ENCODE measurements around the gene RNF220.
A peak's percentile ranks its signal among the peaks of the same experiment; 100 is the strongest.

Gene RNF220

DNA sequence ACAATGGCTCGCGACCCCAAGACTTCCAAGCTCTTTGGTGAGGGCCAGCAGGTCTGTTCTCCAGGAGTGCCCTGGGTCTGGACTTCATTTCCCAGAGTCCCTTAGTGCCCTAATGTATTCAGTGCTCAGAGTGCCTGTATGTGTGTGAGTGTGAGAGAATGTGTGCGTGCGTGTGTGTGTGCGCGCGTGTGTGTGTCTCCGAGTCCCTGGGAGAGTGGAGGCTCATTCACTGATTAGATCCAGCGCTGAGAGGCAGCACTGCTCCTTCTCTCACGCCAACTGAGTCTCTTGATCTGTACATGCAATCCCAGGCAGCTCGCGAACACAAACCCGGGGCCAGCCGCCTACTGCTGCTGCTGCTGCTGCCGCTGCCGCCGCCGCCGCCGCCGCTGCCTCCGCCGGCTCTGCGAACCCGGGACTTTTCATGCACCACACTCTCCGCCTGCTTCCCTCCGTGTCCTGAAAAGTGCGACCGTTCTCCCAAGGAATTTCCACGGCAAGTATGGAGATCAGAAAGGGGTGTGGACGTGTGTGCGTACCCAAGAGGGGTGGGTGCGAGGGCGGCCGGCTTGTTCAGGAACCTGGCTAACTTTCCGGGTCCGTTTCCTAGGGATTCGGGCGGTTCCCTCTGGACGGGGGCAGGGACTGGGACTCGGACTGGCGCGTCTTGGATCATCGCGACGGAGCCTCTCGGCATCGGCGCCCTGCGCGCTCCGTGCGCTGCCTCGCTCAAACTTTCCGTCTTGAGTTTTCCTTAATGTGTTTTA, at the start of gene RNF220:
RNF220 (plus strand) TSS at position 225 of the 767 bp plus-strand sequence.
- peak in 1 of 3 experiments; percentile 26 for DNase-seq (ENCODE audit: low read depth in 3 of 3)

DNA sequence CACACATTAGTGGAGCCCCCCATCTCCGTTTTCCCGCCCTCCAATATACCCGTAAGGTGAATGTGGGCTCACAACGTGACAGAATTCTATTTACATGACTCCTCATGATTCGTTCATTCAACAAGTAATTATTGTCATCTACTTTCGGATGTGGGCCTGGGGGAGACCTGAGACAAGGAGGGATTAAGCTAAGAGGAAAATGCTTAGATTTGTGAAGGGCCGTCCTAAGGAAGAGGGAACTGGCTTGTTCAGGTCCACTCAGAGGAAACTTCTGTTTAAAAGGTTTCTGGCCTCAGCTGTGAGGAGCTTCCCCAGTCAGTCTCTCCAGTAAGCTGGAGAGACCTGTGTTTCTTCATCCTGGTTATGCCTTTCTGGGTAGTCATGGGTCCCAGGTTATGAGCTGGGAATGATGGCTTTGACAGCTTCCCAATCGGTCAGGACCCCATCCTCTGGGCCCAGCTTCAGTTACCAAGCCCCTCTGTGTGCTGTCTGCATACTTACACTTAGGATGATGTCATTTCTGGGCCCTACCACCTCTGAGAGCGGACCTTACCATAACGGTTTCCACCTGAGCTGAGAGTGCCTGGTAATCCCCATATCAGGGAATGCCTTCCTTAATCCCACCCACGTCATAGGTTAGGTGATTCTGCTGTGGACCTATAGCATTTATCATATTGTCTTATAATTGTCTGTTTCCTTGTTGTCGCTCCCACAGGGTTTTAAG, 49.3 kb upstream of the RNF220 start:
- no peak for DNase-seq (ENCODE audit: low read depth in 3 of 3)

DNA sequence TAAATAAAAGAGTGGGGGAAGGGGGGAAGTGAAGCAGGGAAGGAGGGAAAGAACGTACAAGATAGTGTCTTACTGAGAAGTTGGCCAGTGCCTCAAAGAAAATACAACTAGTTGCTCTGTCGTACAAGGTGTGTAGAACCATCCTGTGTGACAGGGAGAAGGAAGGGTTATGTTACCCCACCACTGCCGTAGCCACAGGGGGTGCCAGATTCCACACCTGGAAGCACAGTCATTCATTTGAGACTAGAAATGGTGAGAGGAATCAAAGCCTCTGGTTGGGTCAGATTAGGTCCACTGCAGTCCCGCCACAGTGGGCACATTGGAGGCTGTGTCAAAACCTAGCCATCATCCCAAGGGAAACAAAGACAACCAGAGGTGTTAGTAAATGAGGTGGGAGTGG, 47.3 kb upstream of the RNF220 start:
- DNase-seq (ENCODE audit: low read depth in 3 of 3): no peak

DNA sequence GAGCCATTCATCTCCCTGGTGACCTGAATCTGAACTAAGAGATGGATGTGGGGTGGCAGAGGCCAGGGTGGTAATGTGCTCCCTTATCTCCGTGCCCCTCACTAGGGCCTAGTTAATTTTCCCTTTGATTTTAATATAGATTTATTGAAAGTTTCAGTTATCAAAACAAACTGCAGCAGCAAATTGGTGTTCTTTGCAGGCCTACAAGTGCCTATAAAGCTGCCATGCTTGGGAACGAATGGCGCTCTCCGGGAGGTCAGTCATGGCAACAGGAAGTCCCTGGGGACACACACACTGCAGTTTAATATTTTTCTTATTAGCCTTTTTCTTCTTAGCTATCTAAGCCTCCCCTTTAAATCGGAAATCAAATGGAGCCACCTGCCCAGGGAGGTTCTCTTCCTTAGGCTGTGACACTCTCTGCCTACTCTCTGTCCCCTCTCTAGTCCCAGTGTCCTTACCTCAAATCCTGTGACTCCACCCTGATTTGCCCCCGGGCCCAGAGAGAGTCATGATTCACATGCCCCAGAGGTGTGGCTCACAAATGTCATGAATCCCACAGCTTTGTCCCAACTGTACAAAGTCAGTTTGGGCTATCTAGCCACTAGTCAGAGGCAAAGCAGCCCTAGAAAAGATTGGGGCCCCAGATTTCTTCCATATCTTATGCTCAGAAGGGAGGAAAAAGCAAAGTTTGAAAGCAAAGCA, 45.7 kb upstream of the RNF220 start:
- DNase-seq (ENCODE audit: low read depth in 3 of 3): no peak

DNA sequence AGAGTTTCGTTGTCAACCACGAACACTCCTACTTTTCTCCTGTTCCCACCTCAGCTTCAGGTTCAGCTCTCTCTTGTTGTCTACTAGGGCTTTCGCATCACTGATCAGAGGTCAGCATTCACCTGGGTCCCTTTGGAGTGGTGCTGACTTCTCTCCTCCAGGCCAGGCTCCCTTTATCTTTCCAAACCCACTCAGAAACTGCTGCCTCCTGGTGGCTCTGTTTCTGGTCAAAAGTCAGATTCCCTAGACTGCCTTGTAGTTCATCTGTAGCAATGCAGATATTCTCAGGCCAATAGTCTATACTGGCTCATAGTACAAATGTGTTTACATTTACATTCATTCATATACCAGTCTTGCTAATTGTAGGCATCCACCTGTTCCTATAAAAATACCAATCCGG, 43.6 kb upstream of the RNF220 start:
- no peak for DNase-seq (ENCODE audit: low read depth in 3 of 3)

DNA sequence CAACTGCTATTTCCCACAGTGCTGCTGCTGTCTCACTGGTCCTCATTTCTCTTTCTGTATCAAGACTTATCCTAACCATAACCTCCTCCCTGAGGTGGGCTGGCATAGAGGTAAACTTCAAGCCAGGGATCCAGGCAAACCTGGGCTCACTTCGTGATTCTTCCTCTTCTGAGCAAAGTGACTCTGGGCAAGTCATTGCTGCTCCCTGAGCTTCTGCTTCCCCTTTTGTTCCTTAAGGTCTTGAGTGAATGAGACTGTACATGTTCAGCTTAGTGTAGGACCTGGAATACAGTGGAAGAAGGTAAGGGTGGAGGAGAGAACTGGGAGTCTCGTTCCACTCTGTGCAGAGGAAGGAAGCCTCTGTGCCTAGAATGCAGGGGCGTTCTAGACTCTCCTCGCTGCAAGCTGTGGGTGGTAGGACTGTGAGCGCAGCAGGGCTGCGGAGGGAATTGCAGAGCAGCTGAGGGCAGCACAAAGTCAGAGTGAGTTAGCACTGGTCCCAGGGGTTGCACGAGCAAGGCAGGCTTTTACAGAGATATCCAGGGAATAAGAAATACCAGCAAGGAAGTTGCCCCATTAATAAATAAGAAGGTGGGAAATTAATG, 38.6 kb upstream of the RNF220 start:
- no peak for DNase-seq (ENCODE audit: low read depth in 3 of 3)

DNA sequence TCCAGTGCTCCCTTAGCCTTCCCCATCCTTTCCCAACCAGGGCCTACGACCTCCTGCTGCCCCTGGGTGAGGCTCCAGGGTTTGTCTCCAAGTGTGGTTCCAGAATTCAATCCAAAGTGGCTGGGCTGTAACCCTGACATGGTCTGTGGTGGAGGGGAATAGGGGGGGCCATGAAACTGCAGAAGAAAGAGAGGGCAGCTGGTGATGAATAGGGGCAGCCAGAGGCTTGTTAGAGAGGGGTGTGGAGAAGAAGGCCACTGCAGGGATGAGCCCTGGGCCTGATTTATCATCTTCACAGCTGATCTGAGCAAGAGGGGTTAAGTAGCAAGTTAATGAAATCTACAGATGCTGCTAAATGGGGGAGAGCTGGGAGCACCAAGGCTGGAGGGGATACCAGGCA, 37.1 kb upstream of the RNF220 start:
- DNase-seq (ENCODE audit: low read depth in 3 of 3): no peak

DNA sequence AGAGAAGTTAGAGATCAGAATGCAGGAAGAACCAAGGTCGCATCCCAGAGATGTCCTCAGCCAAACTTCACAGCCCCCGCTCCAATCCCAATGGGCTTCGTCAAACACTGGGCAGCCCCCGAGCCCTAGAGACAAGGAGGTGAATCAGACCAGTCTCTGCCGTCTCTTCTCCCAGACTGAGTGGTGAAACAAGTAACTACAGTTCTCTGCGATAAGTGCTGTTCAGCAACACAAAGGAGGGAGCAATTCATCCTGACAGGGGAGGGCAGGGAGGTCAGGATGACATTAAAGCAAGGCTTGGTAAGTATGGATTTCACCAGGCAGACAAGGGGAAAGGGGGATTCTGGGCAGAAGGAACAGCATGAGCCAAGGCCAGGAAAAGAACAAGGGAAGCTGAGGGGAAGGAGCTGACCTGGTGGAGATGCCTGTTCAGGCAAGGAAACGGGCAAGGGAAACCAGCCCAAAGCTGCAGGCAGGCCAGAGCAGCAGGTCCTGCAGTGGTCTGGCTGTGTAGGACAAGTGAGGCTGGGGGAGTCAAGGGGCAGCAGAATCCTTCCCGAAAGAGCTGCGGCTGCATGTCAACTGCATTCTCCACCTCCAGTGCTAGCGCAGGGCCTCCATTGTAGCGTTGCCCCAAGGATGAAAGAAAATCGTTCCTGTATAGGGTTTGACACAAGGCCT, 36.4 kb upstream of the RNF220 start:
- no peak for DNase-seq (ENCODE audit: low read depth in 3 of 3)

DNA sequence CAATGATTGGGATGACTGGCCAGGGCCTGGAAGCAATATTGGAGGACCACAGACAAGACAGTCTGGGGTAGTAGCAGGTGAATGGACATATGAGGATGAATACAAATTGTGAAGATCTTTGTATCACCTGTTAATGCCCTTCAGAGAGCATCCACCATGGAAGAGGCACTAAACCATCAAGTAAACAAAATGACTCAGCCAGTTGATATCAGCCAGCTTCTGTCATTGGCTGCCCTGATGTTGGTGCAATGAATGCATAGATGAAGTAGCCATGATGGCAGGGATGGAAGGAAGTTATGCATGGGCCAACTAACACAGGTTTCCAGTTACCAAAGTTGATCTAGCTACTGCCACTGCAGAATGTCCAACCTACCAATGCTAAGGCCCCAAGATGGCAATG, 33.8 kb upstream of the RNF220 start:
- no peak for DNase-seq (ENCODE audit: low read depth in 3 of 3)

DNA sequence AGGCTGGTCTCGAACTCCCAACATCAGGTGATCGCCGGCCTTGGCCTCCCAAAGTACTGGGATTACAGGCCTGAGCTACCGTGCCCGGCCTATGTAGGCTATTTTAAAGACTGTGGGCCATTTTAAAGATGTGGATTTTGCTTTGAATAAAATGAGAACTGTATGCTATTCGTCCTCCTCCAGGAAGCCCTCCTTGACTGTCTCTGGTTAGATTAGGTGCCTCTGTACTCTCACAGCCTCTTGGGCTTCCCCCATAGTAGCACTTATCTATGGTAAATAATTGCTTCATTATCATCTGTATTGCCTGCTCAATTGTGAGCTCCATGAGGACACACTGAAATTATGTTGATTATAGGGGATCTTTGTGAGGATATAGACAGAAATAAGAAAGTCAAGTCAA, 29.5 kb upstream of the RNF220 start:
- DNase-seq (ENCODE audit: low read depth in 3 of 3): no peak

DNA sequence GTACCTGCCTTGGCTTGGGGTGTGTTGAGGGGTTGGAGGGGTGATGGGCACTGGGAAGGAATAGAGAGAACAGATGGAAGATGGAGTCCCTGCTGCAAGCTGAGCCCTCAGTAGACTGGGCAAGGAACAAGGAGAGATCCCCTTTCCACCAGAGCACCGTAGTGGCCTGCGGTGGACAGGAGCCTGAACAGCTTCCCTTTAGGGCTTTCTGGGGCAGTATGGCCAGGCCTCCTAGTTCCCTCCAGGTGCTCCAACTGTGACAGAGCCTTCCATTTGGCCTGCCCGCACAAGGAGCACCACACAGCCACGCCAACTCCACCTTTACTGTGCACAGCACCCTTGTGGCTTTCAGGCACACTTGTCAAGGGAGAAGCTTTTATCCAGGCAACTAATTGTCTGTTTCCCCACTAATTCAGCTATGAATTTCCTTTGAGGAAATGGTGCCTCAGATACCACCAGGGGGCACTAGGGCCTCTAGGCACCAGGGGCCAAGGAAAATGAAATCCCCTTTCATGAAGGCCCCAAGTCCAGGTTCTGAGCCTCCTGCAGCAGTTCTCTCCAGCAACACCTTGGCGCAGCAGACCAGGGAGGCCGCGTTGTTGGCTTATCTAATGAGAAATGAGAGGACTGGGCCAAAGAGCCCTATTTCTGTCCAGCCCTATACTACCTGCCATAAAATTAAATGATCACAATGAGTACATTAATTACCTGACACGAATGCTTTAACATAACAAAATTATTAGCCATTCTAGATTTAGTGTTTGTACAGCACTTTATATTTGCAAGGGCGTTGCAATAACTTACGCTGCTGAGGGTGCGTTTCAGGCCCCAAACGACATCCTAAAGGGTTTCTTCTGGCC, 26.9 kb upstream of the RNF220 start:
- DNase-seq (ENCODE audit: low read depth in 3 of 3): peak in 1 of 3 experiments; percentile 28

DNA sequence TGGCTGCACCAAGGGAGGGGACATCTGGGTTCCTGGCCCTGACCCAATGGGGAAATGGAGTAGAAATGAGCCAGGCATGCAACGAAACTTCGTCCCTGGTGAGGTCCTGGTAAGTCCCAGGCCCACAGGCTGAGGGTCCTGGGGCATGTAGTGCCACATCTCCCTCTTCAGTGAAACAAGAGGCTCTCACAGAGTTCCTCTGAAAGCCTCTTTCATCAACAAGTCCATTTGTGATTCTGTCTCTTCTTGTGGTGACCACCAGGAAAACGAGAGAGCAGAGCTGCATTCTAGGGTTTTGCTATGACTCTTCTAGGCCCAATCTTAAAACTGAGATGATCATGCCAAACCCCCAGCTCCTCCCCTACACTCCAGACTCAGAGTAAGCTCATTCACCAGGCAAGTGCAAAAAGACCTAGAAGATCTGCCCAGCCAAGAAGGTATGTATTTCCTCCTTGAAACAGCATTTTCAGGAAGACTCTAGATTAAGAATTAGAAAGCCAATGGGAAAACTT, 24.3 kb upstream of the RNF220 start:
- no peak for DNase-seq (ENCODE audit: low read depth in 3 of 3)

DNA sequence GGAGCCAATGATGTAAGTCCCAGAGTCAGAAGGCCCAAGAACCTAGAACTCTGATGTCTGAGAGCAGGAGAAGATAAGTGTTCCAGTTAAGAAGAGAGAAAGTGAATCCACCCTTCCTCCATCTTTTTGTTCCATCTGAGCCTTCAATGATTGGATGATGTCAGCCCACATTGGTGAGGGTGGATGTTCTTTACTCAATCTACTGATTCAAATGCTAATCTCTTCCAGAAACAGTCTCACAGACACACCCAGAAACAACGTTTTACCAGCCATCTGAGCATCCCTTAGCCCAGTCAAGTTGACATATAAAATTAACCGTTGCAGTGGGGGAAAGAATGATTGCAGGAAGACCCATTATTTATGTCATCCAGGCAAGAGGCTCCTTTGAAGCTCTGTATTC, 16.5 kb upstream of the RNF220 start:
- DNase-seq (ENCODE audit: low read depth in 3 of 3): no peak

DNA sequence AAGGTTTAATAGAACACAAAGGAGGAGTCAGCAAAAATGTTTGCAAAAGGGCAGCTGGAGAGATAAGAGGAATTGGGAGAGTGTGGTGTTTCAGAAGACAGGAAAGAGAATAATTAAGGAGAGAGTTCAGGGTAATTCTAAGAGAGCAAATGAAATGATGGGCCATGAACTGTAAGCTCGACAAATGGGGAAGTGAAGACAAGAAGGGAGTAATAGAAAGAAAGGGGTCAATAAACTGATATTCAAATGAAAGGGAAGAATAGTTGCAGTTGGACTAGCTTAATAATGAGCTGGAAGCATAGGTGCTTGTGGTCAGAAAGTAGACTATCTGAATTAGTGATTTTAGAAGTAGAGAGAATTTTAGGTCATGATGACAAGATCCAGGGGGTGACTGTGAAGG, 15.6 kb upstream of the RNF220 start:
- DNase-seq (ENCODE audit: low read depth in 3 of 3): no peak

DNA sequence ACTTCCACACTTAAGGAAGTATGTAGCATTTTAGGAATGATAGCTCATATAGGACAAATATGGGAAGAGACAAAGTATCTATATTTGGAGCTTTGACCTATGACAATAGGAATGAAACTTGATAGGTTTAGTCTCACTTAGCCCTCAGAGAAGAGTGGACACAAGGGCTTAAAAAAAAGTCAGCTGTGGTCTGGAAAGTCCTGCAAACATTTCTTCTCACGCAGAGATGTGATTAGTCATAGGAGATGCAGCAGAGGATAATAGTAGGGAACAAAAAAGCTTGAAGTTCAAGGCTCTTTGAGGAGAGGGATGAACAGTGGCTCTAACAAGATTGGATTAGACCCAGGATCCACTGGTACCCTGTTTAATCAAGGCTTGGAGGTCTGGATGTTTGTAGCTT, 14.8 kb upstream of the RNF220 start:
- no peak for DNase-seq (ENCODE audit: low read depth in 3 of 3)

DNA sequence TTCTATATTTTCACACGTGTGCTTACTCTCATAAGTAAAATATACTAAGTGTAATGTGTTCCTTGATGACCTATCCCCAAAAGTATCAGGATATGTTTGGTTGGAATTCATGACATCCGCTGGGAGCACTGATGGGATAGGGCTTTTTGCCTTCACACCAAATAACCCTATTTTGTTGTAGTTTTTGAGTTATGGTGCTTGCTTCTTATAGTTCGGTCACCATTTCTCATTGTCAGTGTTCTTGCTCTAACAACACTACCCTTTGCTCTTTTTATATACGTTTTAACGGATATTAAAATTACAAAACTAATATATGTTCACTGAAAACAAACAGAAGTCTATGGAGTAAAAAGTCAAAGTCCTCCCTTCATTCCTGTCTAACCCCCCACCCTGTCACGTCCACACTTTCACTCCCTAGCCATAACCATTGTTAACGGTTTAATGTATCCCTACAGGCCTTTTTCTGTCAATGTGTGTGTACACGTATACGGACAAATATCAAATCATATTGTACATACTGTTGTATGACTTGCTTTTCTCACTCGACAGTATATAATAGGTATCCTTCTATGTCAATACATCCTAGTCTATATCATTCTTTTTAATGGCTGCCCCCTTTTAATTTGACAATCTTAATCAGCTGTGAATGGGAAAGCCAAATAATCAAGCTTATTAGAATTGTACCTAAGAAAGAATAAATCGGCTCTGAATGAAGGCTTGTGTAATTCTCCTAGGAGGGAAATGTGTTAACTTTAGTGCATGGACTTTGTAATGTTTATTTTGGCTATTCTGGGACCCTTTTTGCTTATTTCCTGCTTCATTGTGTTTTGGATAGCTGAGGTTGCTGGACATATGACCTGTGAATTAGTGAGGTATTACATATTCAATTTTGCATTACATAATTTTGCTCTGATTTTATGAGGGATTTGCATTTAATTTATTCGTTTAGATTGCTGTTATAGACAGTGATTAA, 3.5 kb upstream of the RNF220 start:
- no peak for DNase-seq (ENCODE audit: low read depth in 3 of 3)

DNA sequence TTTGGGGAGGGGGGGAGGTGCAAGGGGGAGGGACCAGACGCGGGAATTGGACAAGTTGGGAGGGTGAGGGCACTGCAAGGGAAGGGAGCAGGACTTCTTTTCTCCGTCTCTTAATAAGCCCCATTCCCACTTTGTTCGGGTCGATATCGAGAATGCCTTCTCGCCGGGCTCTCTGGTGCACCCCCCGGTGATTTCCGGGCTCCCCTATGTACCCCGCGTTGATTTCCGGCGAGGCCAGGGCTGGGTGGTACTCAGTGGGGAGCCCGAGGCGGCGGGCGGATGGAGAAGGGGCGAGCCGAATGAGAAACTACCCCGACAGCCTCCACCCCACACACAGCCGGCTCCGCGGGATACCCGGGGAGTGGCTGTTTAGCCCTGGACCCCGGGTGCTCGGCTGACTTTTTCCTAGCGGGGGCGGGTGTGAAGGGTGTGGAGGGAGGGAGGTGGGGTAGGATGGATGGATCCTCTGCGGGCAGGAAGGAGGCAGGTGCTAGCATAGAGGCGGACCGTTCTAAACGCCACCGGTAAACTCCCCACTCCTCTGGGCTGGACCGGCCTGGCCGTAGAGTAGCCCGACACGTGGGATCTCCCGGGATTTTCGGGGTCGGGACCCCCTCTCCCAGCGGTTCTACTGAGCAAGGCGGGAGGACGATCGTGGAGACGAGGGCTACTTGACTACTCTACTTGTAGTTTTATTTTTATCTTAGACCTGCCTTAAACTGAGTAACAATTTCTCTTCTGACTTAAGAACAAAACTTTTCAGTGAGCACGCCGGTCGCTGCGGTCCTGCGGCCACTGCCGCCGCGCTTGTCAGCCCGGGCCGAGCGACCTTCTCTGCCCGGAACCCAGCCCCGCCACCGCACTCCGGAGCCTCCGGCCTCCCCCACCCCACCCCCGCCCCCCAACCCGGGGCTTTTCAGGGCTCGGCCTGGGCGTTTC, 1.0 kb downstream of the RNF220 start:
- DNase-seq (ENCODE audit: low read depth in 3 of 3): peak in 1 of 3 experiments; percentile 13

DNA sequence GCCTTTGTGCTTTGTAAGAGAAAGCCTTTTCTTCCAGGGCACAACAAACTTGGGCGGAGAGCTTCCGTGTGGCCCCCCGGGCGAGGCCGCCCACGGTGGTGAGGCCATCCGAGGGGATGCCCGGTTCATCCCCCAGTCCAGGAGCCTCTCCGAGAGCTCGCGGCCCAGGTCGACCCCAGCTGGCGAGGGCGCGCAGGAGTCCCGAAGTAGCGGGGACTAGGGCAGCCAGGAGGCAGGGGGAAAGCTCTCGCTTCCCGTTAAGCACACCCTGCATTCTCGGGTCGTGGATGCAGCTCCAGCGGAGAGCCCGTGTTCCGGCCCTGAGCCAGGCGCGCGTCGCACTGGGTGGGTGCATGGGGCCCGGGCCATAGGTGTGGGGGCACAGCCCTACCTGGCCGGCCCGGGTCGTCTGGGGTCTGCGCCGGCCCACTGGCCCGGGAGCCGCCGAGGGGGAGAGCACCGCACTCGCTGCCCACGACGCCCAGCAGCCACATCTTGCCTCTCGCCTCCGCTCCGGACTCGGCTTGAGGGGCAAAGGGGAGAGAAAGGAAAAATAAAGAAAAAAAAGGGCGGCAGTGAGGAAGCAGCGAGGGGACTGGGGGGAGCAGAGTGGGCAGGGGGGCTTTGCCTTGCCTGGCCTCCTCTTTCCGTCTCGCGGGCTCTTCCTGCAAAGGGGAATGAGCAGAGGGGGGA, 1.8 kb downstream of the RNF220 start:
- peak in 1 of 3 experiments; percentile 9 for DNase-seq (ENCODE audit: low read depth in 3 of 3)

Measured in stimulated activated CD4-positive, alpha-beta T cell treated with anti-CD3 and anti-CD28 coated beads, TNF-alpha, amount 100 ng/mL, for 4 hours (primary cell).